D341Med (cell line): ENCODE data around the gene NECTIN2.
"Not testable (repeated sequence)": the region's sequence is repeated elsewhere in the genome, so short reads cannot be mapped to it uniquely, and the experiment has no call there.

Source experiments
- DNase-seq: peaks from one replicate; pipeline ENCODE4 v3.0.0; 2012; ENCODE audit warnings: low spot score

Gene NECTIN2

GRCh38 chr19:44851427-44851826 lies 5.3 kb downstream of the NECTIN2 start:
- no peak for DNase-seq

- DNase-seq: no peak
Measured at GRCh38 chr19:44855606-44856005, 9.5 kb downstream of the NECTIN2 start.

GRCh38 chr19:44856421-44857083 lies 10.5 kb downstream of the NECTIN2 start:
- DNase-seq: peak; percentile 17

- no peak for DNase-seq
Measured at GRCh38 chr19:44857837-44858236, 11.7 kb downstream of the NECTIN2 start.

GRCh38 chr19:44861576-44861975 lies 15.5 kb downstream of the NECTIN2 start:
- not testable (repeated sequence) for DNase-seq

- DNase-seq: no peak
Measured at GRCh38 chr19:44863990-44864389, 17.9 kb downstream of the NECTIN2 start.

GRCh38 chr19:44865196-44865767 lies 19.2 kb downstream of the NECTIN2 start:
- no peak for DNase-seq

GRCh38 chr19:44866664-44867063 lies 20.6 kb downstream of the NECTIN2 start:
- peak; percentile 46 for DNase-seq

- DNase-seq: peak; percentile 18
Measured at GRCh38 chr19:44867578-44867977, 21.5 kb downstream of the NECTIN2 start.

GRCh38 chr19:44869733-44870470 lies 23.8 kb downstream of the NECTIN2 start:
- no peak for DNase-seq

- no peak for DNase-seq
Measured at GRCh38 chr19:44871809-44872208, 25.7 kb downstream of the NECTIN2 start.

- DNase-seq: no peak
Measured at GRCh38 chr19:44872661-44873060, 26.6 kb downstream of the NECTIN2 start.

GRCh38 chr19:44874317-44874716 lies 28.2 kb downstream of the NECTIN2 start:
- no peak for DNase-seq

- peak; percentile 33 for DNase-seq
Measured at GRCh38 chr19:44875666-44876451, 29.8 kb downstream of the NECTIN2 start.

- DNase-seq: peak; percentile 38
Measured at GRCh38 chr19:44876930-44877535, 30.9 kb downstream of the NECTIN2 start.

- peak; percentile 22 for DNase-seq
Measured at GRCh38 chr19:44878120-44878865, 32.2 kb downstream of the NECTIN2 start.

- peak; percentile 19 for DNase-seq
Measured at GRCh38 chr19:44879309-44880065, 33.4 kb downstream of the NECTIN2 start.

- peak; percentile 11 for DNase-seq
Measured at GRCh38 chr19:44882063-44882462, 36.0 kb downstream of the NECTIN2 start.

- not testable (repeated sequence) for DNase-seq
Measured at GRCh38 chr19:44882619-44883397, 36.7 kb downstream of the NECTIN2 start.

GRCh38 chr19:44883922-44884321 lies 37.8 kb downstream of the NECTIN2 start:
- no peak for DNase-seq
